Endometrial microvascular endothelial cells (primary cell): ENCODE measurements around the gene BACE1-AS. TPM values are rescaled to one million over a fixed set of nuclear protein-coding genes. Genes with fewer than 3 reads are reported as not detected.

ENCODE experiments used
- in situ Hi-C: cut with HindIII; loops from 2 replicates; pipeline ENCODE4 v1.10.0; 2017; ENCODE audit warnings: low sequenced_read_pairs, low pct_unique_long_range_greater_than_20kb; ENCODE audit errors: inconsistent ontology term
- total RNA-seq: library from RNA; depleted of rRNA; stranded (reverse); fragments of >200 nt; gene quantifications from one replicate; pipeline ENCODE4 v1.2.3, GENCODE V29; 2015; ENCODE audit errors: inconsistent ontology term

The BACE1-AS gene
- total RNA-seq, 1 donor from 2014 or later: 1.5 TPM

GRCh38 chr11:117286588-117286987 lies 4.6 kb upstream of the BACE1-AS start:
- in situ Hi-C loops: no loop called here

- in situ Hi-C loops: no loop called here
Measured at GRCh38 chr11:117287668-117288067, 3.5 kb upstream of the BACE1-AS start.

GRCh38 chr11:117289795-117290194 lies 1.4 kb upstream of the BACE1-AS start:
- in situ Hi-C loops: no loop called here

- in situ Hi-C loops: no loop called here
Measured at GRCh38 chr11:117292616-117293015, 1.5 kb downstream of the BACE1-AS start.

- in situ Hi-C loops: no loop called here
Measured at GRCh38 chr11:117295438-117296137, 4.4 kb downstream of the BACE1-AS start.

- in situ Hi-C loops: no loop called here
Measured at GRCh38 chr11:117296881-117297280, 5.7 kb downstream of the BACE1-AS start.

- in situ Hi-C loops: no loop called here
Measured at GRCh38 chr11:117298195-117298594, 7.0 kb downstream of the BACE1-AS start.

- in situ Hi-C loops: no loop called here
Measured at GRCh38 chr11:117299351-117300282, 8.5 kb downstream of the BACE1-AS start.

- in situ Hi-C loops: no loop called here
Measured at GRCh38 chr11:117300283-117300663, 9.1 kb downstream of the BACE1-AS start.

- in situ Hi-C loops: no loop called here
Measured at GRCh38 chr11:117300773-117301172, 9.6 kb downstream of the BACE1-AS start.

GRCh38 chr11:117302228-117302627 lies 11.1 kb downstream of the BACE1-AS start:
- in situ Hi-C loops: no loop called here

GRCh38 chr11:117303101-117303500 lies 12.0 kb downstream of the BACE1-AS start:
- in situ Hi-C loops: no loop called here

GRCh38 chr11:117303646-117304315 lies 12.6 kb downstream of the BACE1-AS start:
- in situ Hi-C loops: no loop called here

GRCh38 chr11:117305145-117305544 lies 14.0 kb downstream of the BACE1-AS start:
- in situ Hi-C loops: no loop called here

GRCh38 chr11:117309310-117309709 lies 18.2 kb downstream of the BACE1-AS start:
- in situ Hi-C loops: no loop called here

GRCh38 chr11:117313091-117313490 lies 21.9 kb downstream of the BACE1-AS start:
- in situ Hi-C loops: no loop called here

- in situ Hi-C loops: no loop called here
Measured at GRCh38 chr11:117313828-117314768, 23.0 kb downstream of the BACE1-AS start.

- in situ Hi-C loops: no loop called here
Measured at GRCh38 chr11:117314840-117315239, 23.7 kb downstream of the BACE1-AS start.
